GM18951 (cell line): Measurements from ENCODE around the gene SLC30A10.
"Not testable (repeated sequence)": the region's sequence is repeated elsewhere in the genome, so short reads cannot be mapped to it uniquely, and the experiment has no call there.

Source experiments
- POLR2A ChIP-seq: IDR thresholded peaks from 4 replicates; pipeline ENCODE4 v1.6.1; 2011; ENCODE audit warnings: mild to moderate bottlenecking; ENCODE audit not compliant: insufficient read length, insufficient read depth; ENCODE audit errors: extremely low read depth
- in situ Hi-C: fragments of 300-500 bp; cut with MboI; formaldehyde crosslinking; loops from one replicate; pipeline ENCODE4 v1.12.0; 2022; ENCODE audit warnings: low sequenced_read_pairs, mixed read lengths, inconsistent platforms; ENCODE audit not compliant: unreplicated experiment

SLC30A10 gene

GRCh38 chr1:219897914-219898313 lies 30.4 kb downstream of the SLC30A10 start:
- in situ Hi-C loops = no loop called here
- TF ChIP-seq POLR2A = no peak

- in situ Hi-C loops = not testable (repeated sequence)
Observed at GRCh38 chr1:219892271-219892670, 36.1 kb downstream of the SLC30A10 start.

- in situ Hi-C loops = not testable (repeated sequence)
Observed at GRCh38 chr1:219891846-219892245, 36.5 kb downstream of the SLC30A10 start.

GRCh38 chr1:219888667-219889066 lies 39.7 kb downstream of the SLC30A10 start:
- in situ Hi-C loops = not testable (repeated sequence)

GRCh38 chr1:219885680-219886079 lies 42.7 kb downstream of the SLC30A10 start:
- no peak for TF ChIP-seq POLR2A

GRCh38 chr1:219883400-219884332 lies 44.7 kb downstream of the SLC30A10 start:
- in situ Hi-C loops = no loop called here
- no peak for TF ChIP-seq POLR2A

More at GRCh38 chr1:219885680-219886079, 42.7 kb downstream of the SLC30A10 start:
- in situ Hi-C loops = no loop called here

- no peak for TF ChIP-seq POLR2A
- in situ Hi-C loops = no loop called here
Observed at GRCh38 chr1:219882755-219883154, 45.6 kb downstream of the SLC30A10 start.

GRCh38 chr1:219882096-219882495 lies 46.3 kb downstream of the SLC30A10 start:
- TF ChIP-seq POLR2A = no peak
- in situ Hi-C loops = no loop called here

- in situ Hi-C loops = no loop called here
- TF ChIP-seq POLR2A = no peak
Observed at GRCh38 chr1:219880765-219881457, 47.4 kb downstream of the SLC30A10 start.

GRCh38 chr1:219876798-219877209 lies 51.6 kb downstream of the SLC30A10 start:
- in situ Hi-C loops = no loop called here
- TF ChIP-seq POLR2A = no peak

GRCh38 chr1:219875860-219876259 lies 52.5 kb downstream of the SLC30A10 start:
- TF ChIP-seq POLR2A = no peak
- in situ Hi-C loops = no loop called here

GRCh38 chr1:219872538-219872937 lies 55.8 kb downstream of the SLC30A10 start:
- in situ Hi-C loops = not testable (repeated sequence)

- in situ Hi-C loops = no loop called here
- no peak for TF ChIP-seq POLR2A
Observed at GRCh38 chr1:219871427-219872057, 56.8 kb downstream of the SLC30A10 start.

- in situ Hi-C loops = not testable (repeated sequence)
Observed at GRCh38 chr1:219868615-219869014, 59.7 kb downstream of the SLC30A10 start.
